GM08714 (cell line): ENCODE data around the gene PRKAR1B.
"Not testable (repeated sequence)": the region's sequence is repeated elsewhere in the genome, so short reads cannot be mapped to it uniquely, and the experiment has no call there.

Experiments used
- H3K4me3 ChIP-seq: fragments of 200-500 bp; sonication (Bioruptor generic); 2 replicates; pipeline ENCODE4 v1.5.1; 2014; ENCODE audit warnings: mild to moderate bottlenecking, low read length, inconsistent platforms
- ZNF274 ChIP-seq: IDR thresholded peaks from 2 replicates; pipeline ENCODE4 v1.6.1; 2012; ENCODE audit warnings: mild to moderate bottlenecking, low read depth, low read length

The PRKAR1B gene

GRCh38 chr7:562789-563628, 164.1 kb downstream of the PRKAR1B start:
- H3K4me3 ChIP-seq = no peak overlapping the region
- TF ChIP-seq ZNF274 = no peak

- H3K4me3 ChIP-seq = no peak overlapping the region
- no peak for TF ChIP-seq ZNF274
Measured at GRCh38 chr7:562374-562675, 164.8 kb downstream of the PRKAR1B start.

DNA sequence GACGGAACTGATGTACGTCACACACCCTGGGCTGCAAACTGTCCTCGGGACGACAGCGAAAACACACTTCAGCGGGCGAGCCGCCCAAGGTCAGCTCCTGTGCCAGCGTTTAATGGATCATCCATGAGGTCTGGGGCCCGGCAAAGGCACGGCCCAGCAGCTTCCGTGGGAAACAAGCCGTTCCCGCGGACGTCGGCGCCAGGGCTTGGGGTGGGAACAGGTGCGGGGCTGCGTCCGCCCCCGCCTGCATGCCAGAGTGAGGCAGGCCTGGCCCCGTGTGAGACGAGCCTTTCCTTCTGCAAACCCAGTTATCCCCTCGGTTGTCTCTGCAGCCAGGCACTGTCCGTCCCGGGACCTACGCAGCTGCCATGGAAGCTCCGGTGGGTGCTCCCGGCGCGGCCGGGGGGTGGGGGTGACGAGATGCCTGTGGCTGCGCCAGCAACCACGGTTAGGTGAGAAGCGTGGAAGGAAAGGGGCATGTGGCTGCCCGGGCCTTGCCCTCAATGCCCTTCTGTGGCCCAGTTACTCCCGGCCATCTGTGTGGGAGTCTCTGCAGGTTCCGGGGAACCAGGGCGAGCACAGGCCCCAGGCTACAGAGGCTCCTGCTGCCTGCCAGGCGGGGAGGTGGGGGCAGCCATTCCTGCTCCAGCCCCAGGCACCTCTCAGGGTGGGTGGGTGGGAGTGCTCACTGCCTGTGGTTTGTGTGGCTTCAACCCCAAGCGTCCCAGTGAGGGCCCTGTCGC, 165.3 kb downstream of the PRKAR1B start:
- no peak for TF ChIP-seq ZNF274
- no peak overlapping the region for H3K4me3 ChIP-seq

DNA sequence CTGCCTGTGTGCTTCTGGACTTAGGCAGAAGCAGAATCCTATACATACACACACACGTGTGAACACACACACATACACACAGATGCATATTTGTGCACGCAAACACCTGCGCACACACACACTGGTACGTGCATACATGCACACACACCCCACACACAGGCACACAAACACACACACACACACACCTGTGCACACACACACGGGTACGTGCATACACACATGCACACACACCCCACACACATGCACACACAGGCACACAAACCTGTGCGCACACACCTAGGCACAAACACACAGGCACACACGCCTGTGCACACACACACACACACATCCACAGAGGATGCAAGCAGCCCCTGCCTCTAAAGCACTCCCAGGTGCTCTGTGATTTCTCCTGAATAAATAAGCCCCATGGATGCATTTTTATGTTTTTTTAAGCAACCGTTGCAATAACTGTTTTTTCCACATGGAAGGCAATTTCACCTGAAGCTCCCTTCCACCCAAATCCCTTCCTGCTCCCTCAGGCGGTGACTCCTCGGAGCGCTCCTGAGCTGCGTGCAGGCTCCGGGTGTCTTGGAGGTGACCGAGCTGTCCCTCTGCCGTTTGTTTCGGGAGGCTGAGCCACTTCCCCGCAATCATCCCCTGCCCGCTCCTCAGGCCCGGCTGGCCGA, 166.0 kb downstream of the PRKAR1B start:
- H3K4me3 ChIP-seq = no peak overlapping the region
- no peak for TF ChIP-seq ZNF274

GRCh38 chr7:559396-559705, 167.7 kb downstream of the PRKAR1B start:
- no peak overlapping the region for H3K4me3 ChIP-seq
- no peak for TF ChIP-seq ZNF274

DNA sequence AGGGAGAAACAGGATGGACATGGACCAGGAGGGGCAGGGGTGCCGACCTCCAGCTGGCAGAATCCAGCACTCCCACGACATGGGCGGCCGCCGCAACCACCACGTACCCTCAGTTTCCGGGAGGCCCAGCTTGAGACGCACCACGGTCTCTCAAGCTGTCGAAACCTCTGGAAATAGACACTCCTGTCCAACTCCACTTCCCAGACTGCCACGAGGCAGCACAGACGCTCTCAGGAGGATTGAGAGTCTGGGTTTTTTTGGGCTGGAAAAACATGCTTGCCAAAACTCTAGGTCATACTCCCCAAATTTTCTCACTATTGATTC, 169.6 kb downstream of the PRKAR1B start:
- no peak overlapping the region for H3K4me3 ChIP-seq
- no peak for TF ChIP-seq ZNF274

DNA sequence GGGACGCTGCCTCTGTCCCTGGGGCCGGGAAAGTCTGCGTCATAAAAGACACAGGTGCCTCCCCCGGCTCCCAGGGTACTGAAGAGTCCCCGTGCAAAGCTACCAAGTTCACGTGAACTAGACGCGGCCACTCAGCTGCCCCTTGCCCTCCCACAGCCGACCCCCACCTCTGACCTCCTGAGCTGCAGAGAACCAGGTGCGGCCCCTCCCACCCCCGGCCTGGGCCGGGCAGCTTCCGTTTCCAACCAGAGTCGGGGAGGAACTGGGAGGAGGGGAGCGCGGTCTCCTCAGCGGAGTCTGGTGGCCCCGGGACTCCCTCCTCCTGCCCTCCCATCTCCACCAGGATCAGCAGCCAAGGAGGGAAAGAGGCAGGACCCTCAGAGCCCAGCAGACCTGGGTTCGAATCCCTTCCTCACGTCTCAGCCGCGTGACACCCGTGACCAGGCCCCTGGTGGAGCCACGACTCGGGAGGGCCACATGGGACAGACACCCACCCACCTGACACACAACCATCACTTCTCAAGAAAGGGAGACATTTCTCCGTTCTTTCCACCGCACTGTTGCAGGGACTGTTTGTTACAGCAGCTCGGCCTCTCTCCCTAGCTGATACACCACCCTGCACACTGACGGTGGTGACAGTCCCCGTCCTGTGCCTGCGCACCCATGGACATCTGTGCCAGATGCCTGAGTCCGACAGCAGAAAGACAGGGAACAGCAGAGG, 170.1 kb downstream of the PRKAR1B start:
- no peak overlapping the region for H3K4me3 ChIP-seq
- no peak for TF ChIP-seq ZNF274

DNA sequence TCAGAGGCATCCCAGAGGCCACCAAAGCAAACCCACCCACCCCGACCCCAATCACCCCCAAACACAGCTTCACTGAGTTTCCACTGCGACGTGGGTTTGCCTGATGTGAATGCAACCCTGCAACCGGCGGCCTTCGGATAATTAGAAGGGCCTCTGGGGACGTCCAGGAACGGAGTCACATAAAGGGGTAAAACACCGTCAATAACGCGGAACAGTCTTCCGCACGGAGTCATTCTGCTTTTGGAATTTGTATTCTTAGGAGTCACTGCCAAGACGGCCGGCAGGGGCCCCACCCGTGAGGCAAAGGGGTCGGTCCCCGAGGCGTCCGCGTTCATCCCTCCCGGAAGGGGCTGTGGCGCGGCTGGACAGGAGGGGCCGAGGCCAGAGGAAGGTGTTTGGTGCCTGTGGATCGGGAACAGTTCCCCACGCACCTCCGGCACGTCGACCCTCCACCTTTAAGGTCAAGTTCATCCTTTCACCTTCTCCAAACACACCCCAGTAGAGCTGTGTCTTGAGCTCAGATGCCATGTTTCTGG, 170.7 kb downstream of the PRKAR1B start:
- no peak overlapping the region for H3K4me3 ChIP-seq
- no peak for TF ChIP-seq ZNF274

- TF ChIP-seq ZNF274 = no peak
Measured at GRCh38 chr7:555551-556160, 171.4 kb downstream of the PRKAR1B start.

GRCh38 chr7:553636-554111, 173.4 kb downstream of the PRKAR1B start:
- TF ChIP-seq ZNF274 = no peak
- H3K4me3 ChIP-seq = no peak overlapping the region

More at GRCh38 chr7:555551-556160, 171.4 kb downstream of the PRKAR1B start:
- H3K4me3 ChIP-seq = no peak overlapping the region

DNA sequence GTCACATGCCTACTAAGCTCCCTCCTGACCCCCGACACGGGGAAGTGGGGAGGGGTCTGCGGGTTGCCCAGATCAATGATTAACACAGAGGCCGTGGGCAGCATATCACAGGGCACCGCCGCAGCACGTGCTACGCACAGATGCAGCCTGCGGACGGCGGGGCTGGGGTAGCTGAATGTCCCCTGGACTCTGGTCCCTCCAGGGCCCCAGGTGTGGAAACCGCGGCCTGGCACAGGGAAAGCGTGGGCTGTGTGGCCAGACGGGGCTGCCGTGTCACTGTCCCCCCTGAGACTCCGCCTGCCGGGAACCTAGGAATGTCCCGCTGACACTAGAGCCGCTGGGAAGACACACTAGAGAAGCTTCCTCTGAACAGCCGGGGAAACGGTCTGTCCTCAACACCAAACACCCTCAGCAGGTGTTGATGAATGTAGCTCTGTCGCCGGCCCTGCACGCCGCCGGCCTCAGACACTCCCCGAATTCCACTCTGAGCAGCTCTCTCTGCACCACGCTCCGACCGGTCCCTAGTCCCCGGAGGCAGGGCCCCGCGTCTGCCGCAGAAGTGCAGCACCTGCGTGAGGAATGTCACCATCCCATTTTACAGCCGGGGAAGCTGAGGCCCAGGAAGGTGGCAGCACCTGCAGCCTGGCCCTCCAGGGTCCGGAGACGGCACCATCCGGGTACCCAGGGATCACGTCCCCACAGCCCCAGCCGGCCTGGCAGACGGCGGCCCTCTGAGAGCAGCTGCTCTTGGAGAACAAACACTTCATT, 174.0 kb downstream of the PRKAR1B start:
- no peak overlapping the region for H3K4me3 ChIP-seq
- TF ChIP-seq ZNF274 = no peak

DNA sequence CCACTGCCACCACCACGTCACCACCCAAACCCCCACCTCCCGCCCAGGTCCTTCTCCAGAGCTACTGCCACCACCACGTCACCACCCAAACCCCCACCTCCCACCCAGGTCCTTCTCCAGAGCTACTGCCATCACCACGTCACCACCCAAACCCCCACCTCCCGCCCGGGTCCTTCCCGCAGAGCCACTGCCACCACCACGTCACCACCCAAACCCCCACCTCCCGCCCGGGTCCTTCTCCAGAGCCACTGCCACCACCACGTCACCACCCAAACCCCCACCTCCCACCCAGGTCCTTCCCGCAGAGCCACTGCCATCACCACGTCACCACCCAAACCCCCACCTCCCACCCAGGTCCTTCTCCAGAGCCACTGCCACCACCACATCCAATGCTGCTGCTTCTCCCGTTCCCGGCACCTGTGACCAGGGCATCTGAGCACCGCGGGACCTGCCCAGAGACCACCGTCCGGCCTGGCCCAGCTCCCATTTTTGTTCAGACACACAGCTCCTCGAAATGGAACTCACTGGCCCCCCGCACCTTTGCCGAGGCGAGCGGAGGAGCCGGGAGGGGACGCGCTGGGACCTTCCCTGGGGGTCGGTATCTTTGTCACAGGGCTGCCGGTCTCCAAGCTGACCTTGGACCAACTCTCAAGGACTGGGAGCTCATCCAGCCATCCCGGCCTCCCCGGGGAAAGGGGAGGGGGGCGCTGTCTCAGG, 174.8 kb downstream of the PRKAR1B start:
- not testable (repeated sequence) for H3K4me3 ChIP-seq

- H3K4me3 ChIP-seq = not testable (repeated sequence)
Measured at GRCh38 chr7:551615-551970, 175.5 kb downstream of the PRKAR1B start.
